A172 (cell line): ENCODE measurements around the gene OR5T2. TPM values are rescaled to one million over a fixed set of nuclear protein-coding genes. Genes with fewer than 3 reads are reported as not detected.
"Not testable (repeated sequence)": the region's sequence is repeated elsewhere in the genome, so short reads cannot be mapped to it uniquely, and the experiment has no call there.

ENCODE experiments used
- DNase-seq: peaks from one replicate; pipeline ENCODE4 v3.0.0-alpha.2; 2015; ENCODE audit warnings: low spot score
- total RNA-seq: library from RNA; depleted of rRNA; stranded (reverse); fragments of >200 nt; shearing (Covaris generic); gene quantifications from 2 replicates; pipeline ENCODE4 v1.2.3, GENCODE V29; 2014; rRNA removed

Gene OR5T2
- total RNA-seq: not detected in 2 replicates

GRCh38 chr11:56234155-56234554 is at the start of gene OR5T2:
Gene OR5T2, minus strand, starts transcription at chr11:56234255. Its CDS starts 1,193 bp downstream, at chr11:56233062.
- no peak for DNase-seq

- no peak for DNase-seq
These were observed 39.8 kb upstream of the OR5T2 start, which contains the start of gene OR5T1 for GRCh38 chr11:56273854-56274253. Gene OR5T1, plus strand, starts transcription at chr11:56274154. Its CDS starts 1,485 bp downstream, at chr11:56275639.

- no peak for DNase-seq
These were observed 37.0 kb upstream of the OR5T2 start for GRCh38 chr11:56271092-56271491.

GRCh38 chr11:56251954-56252353 is 17.9 kb upstream of the OR5T2 start, which contains the start of gene OR5T3:
Gene OR5T3, plus strand, starts transcription at chr11:56252254. Its CDS starts 0 bp downstream, at chr11:56252254.
- DNase-seq: no peak

- DNase-seq: not testable (repeated sequence)
These were observed 14.3 kb downstream of the OR5T2 start for GRCh38 chr11:56219735-56220134.

- DNase-seq: no peak
These were observed 19.5 kb downstream of the OR5T2 start for GRCh38 chr11:56214537-56214936.

GRCh38 chr11:56207790-56208189 is 26.3 kb downstream of the OR5T2 start:
- no peak for DNase-seq

GRCh38 chr11:56197367-56197766 is 36.7 kb downstream of the OR5T2 start:
- DNase-seq: no peak

GRCh38 chr11:56196705-56197104 is 37.4 kb downstream of the OR5T2 start:
- no peak for DNase-seq

- DNase-seq: no peak
These were observed 45.5 kb downstream of the OR5T2 start for GRCh38 chr11:56188602-56189001.

GRCh38 chr11:56183459-56183858 is 50.6 kb downstream of the OR5T2 start:
- DNase-seq: no peak

Other genes starting within 250 kb of the OR5T2 start
- not detected in 2 replicates for gene OR5F1, start 239.6 kb downstream of the OR5T2 start, total RNA-seq
- gene OR5AS1, start 206.6 kb downstream of the OR5T2 start, total RNA-seq: not detected in 2 replicates
- gene OR8I2, start 140.9 kb downstream of the OR5T2 start, total RNA-seq: not detected in 2 replicates
- gene OR8H2, start 130.6 kb downstream of the OR5T2 start, total RNA-seq: not detected in 2 replicates
- not detected in 2 replicates for gene OR8H3, start 111.9 kb downstream of the OR5T2 start, total RNA-seq
- not detected in 2 replicates for gene OR8J3, start 94.1 kb downstream of the OR5T2 start, total RNA-seq
- gene OR8K5, start 73.9 kb downstream of the OR5T2 start, total RNA-seq: not detected in 2 replicates
- not detected in 2 replicates for gene OR5J2, start 57.6 kb downstream of the OR5T2 start, total RNA-seq
- not detected in 2 replicates for gene OR5T3, start 18.0 kb upstream of the OR5T2 start, total RNA-seq
- gene OR5T1, start 39.9 kb upstream of the OR5T2 start, total RNA-seq: not detected in 2 replicates
- gene OR8H1, start 58.0 kb upstream of the OR5T2 start, total RNA-seq: not detected in 2 replicates
- gene OR8K3, start 80.9 kb upstream of the OR5T2 start, total RNA-seq: not detected in 2 replicates
- gene OR8K1, start 111.8 kb upstream of the OR5T2 start, total RNA-seq: not detected in 2 replicates
- not detected in 2 replicates for gene OR8J1, start 120.0 kb upstream of the OR5T2 start, total RNA-seq
- not detected in 2 replicates for gene OR8U1, start 141.4 kb upstream of the OR5T2 start, total RNA-seq
- not detected in 2 replicates for gene OR5AL1, start 178.4 kb upstream of the OR5T2 start, total RNA-seq
- gene OR5M3, start 239.1 kb upstream of the OR5T2 start, total RNA-seq: not detected in 2 replicates